Retinal pigment epithelial cell (primary cell): Measurements from ENCODE around the gene BEND4.

ENCODE experiments used
- DNase-seq: peaks from one replicate; pipeline ENCODE4 v3.0.0-alpha.2; 2010; ENCODE audit warnings: low read depth
- H3K4me3 ChIP-seq: 2 replicates; pipeline ENCODE4 v1.5.1; 2011; ENCODE audit warnings: mild to moderate bottlenecking, low read length, control low read depth, moderate library complexity
- CTCF ChIP-seq: conservative IDR thresholded peaks from 2 replicates; pipeline ENCODE4 v1.5.1; 2011; ENCODE audit warnings: low read depth, low read length, control low read depth, inconsistent platforms

Gene BEND4

DNA sequence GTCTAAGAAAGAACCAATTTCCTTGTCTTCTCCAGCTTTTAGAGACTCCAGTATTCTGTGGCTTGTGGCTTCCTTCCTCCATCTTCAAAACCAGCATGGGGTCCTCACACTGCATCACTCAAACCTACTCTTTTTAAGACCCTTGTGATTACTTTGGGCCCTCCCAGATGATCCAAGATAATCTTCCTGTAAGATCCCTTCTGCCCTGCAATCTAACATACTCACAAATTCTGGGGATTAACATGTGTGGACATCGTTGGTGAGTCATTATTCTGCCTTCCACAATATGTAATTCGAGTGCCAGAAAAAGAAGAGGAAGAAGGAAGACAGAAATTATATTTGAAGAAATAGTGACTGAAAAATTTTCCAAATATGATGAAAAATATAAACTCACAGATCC is 47.9 kb downstream of the BEND4 start:
- TF ChIP-seq CTCF = no peak
- DNase-seq = peak; percentile 16

GRCh38 chr4:42101446-42101975 is 50.9 kb downstream of the BEND4 start:
- no peak for DNase-seq
- H3K4me3 ChIP-seq = no peak overlapping the region
- TF ChIP-seq CTCF = no peak

More for the DNA sequence above, 47.9 kb downstream of the BEND4 start:
- H3K4me3 ChIP-seq = no peak overlapping the region

DNA sequence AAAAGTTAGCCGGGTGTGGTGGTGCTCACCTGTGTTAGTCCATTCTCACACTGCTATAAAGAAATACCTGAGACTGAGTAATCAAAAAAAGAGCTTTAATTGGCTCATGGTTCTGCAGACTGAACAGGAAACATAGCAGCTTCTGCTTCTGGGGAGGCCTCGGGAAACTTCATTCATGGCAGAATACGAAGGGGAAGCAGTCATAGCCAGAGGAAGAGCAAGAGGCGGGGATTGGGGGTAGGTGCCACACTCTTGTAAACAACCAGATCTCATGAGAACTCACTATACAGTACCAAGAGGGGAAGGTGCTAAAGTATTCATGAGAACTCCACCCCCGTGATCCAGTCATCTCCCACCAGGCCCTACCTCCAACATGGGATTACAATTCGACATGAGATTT is 64.1 kb downstream of the BEND4 start:
- H3K4me3 ChIP-seq = no peak overlapping the region
- TF ChIP-seq CTCF = no peak
- no peak for DNase-seq

DNA sequence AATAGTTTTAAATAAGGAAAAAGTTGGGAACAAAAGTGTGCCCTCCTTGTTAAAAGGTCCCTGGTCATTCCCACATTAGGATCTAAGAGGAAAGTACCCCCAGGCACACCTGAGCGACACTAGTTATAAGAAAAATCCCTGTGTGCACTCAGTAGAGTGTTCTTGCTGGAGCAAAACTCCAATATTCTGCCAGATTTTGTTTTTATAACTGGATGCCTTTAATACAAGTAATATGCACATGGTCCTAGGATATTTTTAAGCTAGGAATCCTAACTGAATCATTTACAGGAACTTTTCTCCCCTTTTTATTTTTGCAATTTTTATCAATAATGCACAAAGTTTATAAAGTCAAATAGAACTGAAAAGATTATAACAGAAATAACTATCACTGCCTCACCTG is 68.6 kb downstream of the BEND4 start:
- TF ChIP-seq CTCF = no peak
- no peak for DNase-seq
- H3K4me3 ChIP-seq = no peak overlapping the region

DNA sequence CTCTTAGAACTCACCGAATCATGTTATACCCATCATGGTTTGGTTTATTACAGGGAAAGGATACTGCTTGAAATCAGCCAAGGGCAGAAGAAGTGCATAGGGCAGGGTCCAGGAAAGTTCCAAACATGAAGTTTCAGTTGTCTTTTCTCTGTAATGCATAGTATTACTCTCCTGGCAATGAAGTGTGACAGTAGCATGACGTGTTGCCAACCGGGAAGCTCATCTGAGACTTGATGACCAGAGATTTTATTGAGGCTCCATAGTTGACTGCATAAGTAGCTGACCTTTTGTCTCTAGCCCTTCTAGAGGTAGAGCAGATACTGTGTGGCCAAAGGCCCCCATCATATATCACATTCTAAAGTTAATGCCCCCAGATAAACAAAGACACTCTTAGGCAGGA is 72.1 kb downstream of the BEND4 start:
- no peak overlapping the region for H3K4me3 ChIP-seq
- no peak for DNase-seq
- no peak for TF ChIP-seq CTCF

DNA sequence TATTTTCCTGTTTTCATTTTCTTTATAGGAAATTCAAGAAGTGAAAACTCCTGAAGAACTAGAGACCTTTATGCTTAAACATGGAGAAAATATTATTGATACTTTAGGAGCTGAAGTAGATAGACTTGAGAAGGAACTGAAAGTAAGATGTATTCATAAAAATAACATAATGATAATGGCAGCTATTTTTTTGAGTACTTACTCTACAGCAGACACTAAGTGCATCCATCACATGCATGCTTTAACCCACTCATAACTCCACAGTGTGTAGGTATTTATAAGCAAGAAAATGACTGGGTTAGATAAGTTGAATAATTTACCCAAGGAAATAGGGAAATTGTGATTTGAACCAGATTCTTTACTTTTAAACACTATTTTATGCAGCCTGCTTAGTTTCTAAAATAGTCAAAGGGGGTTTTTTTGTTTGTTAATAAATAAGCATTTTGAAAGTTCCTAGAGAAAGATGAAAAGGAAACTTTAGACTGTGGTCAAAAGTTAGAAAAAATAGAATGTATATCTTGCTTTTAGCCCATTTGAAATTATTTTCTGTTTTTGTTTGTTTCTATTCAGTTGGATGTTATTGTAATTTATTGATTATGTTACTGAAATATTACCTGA is 74.2 kb downstream of the BEND4 start:
- no peak for DNase-seq
- TF ChIP-seq CTCF = no peak
- H3K4me3 ChIP-seq = no peak overlapping the region

GRCh38 chr4:42074294-42074693 is 78.2 kb downstream of the BEND4 start:
- no peak for DNase-seq
- no peak for TF ChIP-seq CTCF
- H3K4me3 ChIP-seq = no peak overlapping the region
